NB4 (cell line): ENCODE data around the gene RGS19.

Source experiments
- DNase-seq: peaks from one replicate; pipeline ENCODE4 v3.0.0; 2010; ENCODE audit warnings: low read depth
- H3K4me3 ChIP-seq: one replicate; pipeline ENCODE4 v1.5.1; 2011; ENCODE audit warnings: mild to moderate bottlenecking, low read depth, low read length, moderate library complexity
- MYC ChIP-seq: IDR thresholded peaks from 2 replicates; pipeline ENCODE4 v1.6.1; 2011; ENCODE audit warnings: low read depth, low read length
- POLR2A ChIP-seq: IDR thresholded peaks from 2 replicates; pipeline ENCODE4 v1.6.1; 2011; ENCODE audit warnings: mild to moderate bottlenecking; ENCODE audit not compliant: insufficient read length; ENCODE audit errors: extremely low read depth
- TF ChIP-seq, protein P1 (sequence below): IDR thresholded peaks from one replicate; pipeline ENCODE4 v1.5.1; 2012; ENCODE audit warnings: low read depth, low read length
- TF ChIP-seq, protein P2 (sequence below): IDR thresholded peaks from 2 replicates; pipeline ENCODE4 v1.6.1; 2011; ENCODE audit warnings: low read depth, low read length

RGS19 gene

DNA sequence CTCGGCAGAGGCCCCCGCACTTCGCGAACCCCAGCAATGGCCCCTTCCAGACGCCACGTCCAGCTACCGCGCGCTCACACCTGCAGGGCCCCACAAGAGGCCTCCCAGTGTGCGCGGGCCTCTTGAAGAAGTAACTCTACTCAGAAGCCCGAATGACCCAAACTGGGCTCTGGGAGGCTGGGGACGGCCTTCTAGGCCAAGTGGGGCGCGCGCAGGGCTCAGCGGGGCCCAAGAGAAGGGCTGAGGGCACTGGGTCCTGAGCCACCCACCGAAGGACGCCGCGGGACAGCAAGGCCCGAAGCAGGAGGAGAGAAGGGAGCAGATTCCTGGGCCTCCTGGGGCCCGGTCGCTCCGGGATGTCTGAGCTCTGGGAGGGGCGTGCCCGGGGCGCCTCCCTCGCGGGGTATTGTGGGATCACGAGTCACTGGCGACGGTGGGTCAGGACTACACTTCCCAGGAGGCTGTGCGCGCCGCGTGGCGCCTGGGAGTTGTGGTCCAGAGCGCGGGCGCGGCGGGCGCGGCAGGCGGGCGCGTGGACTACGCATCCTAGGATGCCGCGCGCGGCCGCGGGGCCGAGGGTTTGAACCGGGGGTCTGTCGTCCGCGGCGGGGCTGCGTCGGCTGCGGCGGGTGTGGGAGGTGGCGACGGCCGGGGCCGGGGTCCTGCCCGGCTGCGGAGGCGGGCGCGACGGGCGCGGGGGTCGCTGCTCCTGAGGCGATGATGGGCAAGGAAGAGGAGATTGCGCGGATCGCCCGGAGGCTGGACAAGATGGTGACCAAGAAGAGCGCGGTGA, 16.5 kb downstream of the RGS19 start, which contains the start of gene TCEA2:
TCEA2 (plus strand) TSS at position 603 of the 793 bp plus-strand sequence; CDS start at position 718, 115 bp downstream.
- peak; percentile 96 for DNase-seq
- peak; percentile 93 for TF ChIP-seq MYC
- TF ChIP-seq, protein P1, sequence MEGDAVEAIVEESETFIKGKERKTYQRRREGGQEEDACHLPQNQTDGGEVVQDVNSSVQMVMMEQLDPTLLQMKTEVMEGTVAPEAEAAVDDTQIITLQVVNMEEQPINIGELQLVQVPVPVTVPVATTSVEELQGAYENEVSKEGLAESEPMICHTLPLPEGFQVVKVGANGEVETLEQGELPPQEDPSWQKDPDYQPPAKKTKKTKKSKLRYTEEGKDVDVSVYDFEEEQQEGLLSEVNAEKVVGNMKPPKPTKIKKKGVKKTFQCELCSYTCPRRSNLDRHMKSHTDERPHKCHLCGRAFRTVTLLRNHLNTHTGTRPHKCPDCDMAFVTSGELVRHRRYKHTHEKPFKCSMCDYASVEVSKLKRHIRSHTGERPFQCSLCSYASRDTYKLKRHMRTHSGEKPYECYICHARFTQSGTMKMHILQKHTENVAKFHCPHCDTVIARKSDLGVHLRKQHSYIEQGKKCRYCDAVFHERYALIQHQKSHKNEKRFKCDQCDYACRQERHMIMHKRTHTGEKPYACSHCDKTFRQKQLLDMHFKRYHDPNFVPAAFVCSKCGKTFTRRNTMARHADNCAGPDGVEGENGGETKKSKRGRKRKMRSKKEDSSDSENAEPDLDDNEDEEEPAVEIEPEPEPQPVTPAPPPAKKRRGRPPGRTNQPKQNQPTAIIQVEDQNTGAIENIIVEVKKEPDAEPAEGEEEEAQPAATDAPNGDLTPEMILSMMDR, result no peak
- TF ChIP-seq, protein P2, sequence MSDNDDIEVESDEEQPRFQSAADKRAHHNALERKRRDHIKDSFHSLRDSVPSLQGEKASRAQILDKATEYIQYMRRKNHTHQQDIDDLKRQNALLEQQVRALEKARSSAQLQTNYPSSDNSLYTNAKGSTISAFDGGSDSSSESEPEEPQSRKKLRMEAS, result peak; percentile 89
- TF ChIP-seq POLR2A, result peak; percentile 58
- H3K4me3 ChIP-seq, result peak within 1 kb of the TSS; percentile 56

DNA sequence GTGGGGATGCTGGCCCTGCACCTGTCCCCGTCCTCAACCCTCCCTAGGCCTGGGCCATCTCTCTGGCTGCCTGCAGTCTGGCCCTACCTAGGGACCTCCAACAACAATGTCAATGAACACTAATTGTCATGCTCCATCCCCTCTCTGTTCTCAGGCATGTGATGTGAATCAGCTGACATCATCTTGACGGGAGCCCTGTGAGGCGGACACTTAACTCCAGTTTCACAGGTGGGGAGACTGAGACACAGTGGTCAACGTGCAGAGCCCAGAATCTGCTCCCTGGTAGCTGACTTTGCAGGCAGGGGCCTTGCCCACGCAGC, 17.1 kb downstream of the RGS19 start:
- no peak overlapping the region for H3K4me3 ChIP-seq
- DNase-seq, result no peak
- TF ChIP-seq, protein P2, result no peak
- TF ChIP-seq, protein P1, result no peak
- TF ChIP-seq POLR2A (no peak), MYC (no peak)

DNA sequence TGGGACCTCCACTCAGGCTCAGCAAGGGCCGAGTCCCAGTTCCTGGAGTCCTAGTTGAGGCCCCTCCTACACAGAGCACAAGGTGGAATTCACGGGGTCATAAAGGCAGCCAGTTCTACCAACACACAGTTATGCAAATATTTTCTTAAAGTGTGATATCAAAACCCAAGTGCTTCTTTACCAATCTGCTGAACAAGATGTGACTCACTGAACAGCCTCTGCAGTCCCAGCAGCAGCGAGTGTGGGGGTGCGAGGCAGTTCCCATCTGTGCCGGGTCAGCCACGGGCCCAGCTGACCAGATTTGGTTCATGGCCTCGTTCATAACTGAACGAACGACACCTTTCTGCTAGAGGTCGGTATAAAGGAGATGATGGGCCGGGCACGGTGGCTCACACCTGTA, 20.8 kb downstream of the RGS19 start:
- TF ChIP-seq MYC (no peak), POLR2A (no peak)
- TF ChIP-seq, protein P2, result no peak
- TF ChIP-seq, protein P1, result no peak
- DNase-seq, result no peak
- H3K4me3 ChIP-seq, result no peak overlapping the region

DNA sequence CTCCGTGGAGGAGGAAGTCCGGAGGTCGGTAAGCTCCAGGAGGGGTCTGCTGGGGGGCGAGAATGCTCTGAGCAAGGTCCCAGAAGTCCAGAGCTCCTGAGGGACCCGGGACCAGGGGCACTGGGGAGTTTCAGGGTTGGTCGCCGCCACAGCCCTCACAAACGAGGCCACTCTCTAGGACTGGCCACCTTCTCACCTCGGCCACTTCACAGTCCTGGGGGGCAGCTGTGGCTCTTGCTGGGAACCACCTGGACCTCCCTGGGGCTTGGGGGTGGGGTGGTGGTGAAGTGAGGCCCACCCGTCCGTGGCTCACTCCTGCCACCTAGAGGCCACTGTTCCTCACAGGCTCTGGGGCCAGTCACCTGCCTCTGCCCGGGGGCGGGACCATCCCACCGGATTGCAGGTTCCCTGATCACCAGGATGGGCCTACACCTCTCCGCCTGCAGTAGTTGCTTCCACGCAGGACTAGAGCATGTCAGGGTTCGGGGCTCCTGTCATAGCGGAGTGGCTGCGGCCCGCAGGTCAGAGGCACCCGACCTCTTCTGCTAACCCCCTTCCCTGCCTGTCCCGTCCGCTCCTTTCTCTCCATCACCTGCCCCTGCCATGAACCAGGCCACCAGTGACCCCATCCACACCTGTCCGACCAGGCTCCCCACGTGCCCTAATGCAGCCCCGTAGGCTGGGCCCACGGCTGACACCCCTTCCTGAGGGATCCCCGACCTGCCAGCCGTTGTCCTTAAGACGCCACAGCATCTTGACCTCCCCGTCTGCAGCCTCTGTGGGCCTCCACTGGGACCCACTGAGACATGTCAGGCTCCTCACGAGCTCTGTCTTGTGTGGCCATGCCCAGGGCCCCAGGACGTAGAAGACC, 21.5 kb downstream of the RGS19 start:
- TF ChIP-seq MYC (no peak), POLR2A (no peak)
- TF ChIP-seq, protein P2, result 0 out of 2 replicates have a peak, but pooled peaks have one; percentile 10
- TF ChIP-seq, protein P1, result peak; percentile 83
- H3K4me3 ChIP-seq, result no peak overlapping the region
- DNase-seq, result peak; percentile 79

DNA sequence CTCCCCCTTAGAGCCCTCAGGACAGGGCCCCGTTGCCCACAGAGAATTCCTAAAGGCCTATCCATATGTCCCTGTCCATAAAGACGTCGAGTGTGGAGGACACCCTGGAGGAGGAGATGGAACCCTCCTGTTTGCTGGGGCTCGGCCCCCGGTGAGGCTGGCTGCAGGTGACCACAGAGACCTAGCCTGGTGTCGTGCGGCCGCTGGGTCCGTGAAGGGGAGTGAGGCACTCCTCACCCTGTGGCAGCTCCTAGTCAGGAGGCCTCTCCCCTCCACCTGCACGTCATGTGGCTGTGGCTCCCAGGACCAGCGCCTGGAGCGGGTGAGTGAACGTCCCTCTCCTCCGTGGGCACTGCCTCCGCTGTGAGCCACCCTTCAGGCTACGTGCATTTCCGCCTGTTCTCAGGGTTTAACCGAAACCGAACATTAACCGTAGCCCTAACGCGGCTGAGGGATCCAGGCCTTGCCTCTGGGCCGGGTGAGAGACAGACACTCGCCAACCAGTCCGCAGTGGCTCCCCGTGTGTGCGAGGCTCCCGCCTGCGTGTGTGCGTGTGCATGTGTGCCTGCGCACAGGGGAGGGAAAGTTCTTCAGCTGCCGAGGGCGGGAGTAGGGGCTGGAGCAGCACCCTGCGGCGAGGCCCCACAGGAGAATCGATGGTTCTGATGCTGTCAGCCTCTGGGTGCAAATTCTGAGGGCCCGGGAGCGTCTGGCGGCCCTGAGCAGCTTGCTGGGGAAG, 22.3 kb downstream of the RGS19 start:
- no peak for DNase-seq
- no peak overlapping the region for H3K4me3 ChIP-seq
- TF ChIP-seq, protein P2, result no peak
- no peak for TF ChIP-seq MYC
- TF ChIP-seq, protein P1, result no peak
- no peak for TF ChIP-seq POLR2A
